ENCODE data around the gene UGT1A5.

DNA sequence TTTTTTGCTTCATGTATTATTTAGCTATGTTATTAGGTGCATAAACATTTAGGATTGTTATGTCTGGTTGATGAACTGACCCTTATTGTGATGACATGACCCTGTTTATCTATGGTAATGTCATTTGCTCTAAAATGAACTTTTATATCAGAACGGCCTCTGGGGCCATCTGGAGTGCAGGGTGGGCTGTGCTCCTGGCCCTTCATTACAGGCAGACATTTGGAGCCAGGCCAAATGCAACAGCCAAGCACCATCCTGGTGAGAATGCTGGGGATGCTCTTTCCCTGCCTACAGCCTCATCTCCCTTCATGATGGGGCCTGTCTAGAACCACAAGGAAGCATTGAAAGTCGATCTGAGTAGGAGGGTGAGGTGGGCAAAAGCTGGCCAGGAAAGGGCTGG is 103.6 kb downstream of the UGT1A5 start:
- TF ChIP-seq, protein P1, sequence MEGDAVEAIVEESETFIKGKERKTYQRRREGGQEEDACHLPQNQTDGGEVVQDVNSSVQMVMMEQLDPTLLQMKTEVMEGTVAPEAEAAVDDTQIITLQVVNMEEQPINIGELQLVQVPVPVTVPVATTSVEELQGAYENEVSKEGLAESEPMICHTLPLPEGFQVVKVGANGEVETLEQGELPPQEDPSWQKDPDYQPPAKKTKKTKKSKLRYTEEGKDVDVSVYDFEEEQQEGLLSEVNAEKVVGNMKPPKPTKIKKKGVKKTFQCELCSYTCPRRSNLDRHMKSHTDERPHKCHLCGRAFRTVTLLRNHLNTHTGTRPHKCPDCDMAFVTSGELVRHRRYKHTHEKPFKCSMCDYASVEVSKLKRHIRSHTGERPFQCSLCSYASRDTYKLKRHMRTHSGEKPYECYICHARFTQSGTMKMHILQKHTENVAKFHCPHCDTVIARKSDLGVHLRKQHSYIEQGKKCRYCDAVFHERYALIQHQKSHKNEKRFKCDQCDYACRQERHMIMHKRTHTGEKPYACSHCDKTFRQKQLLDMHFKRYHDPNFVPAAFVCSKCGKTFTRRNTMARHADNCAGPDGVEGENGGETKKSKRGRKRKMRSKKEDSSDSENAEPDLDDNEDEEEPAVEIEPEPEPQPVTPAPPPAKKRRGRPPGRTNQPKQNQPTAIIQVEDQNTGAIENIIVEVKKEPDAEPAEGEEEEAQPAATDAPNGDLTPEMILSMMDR (conservative IDR thresholded peaks at IDR 0.05; ENCODE audit: low read depth, low read length) = no peak
- no peak for TF ChIP-seq EZH2 (IDR thresholded peaks at IDR 0.05; ENCODE audit: borderline replicate concordance, low read depth, low read length, poor library complexity, severe bottlenecking)

Data from A673 (cell line).